Central memory CD8-positive, alpha-beta T cell (primary cell): ENCODE measurements around the gene PSPC1.
A peak's percentile ranks its signal among the peaks of the same experiment; 100 is the strongest.

ENCODE experiments used
- ATAC-seq: fragments of 150-1000 bp; cut with Tn5 transposase; replicated peaks from 2 replicates; pipeline ENCODE4 v1.10.0; 2022; ENCODE audit warnings: mild to moderate bottlenecking, moderate FRiP score, moderate number of reproducible peaks; ENCODE audit not compliant: poor library complexity, severe bottlenecking; ENCODE audit errors: extremely low read depth
- DNase-seq, 2 donors: peaks; one replicate each; pipeline ENCODE4 v3.0.0; 2021; ENCODE audit warnings: low spot score in 2 of 2
- H3K27ac Mint-ChIP-seq: one replicate; pipeline ENCODE4 v1.8.0; 2022; ENCODE audit warnings: low read depth, mild to moderate bottlenecking, moderate library complexity, mixed read lengths
- H3K27me3 Mint-ChIP-seq: one replicate; pipeline ENCODE4 v1.8.0; 2022; ENCODE audit warnings: mixed read lengths
- H3K36me3 Mint-ChIP-seq: one replicate; pipeline ENCODE4 v1.8.0; 2022; ENCODE audit warnings: mild to moderate bottlenecking, moderate library complexity, mixed read lengths; ENCODE audit not compliant: insufficient read depth
- H3K4me1 Mint-ChIP-seq: one replicate; pipeline ENCODE4 v1.8.0; 2022; ENCODE audit warnings: mixed read lengths
- H3K4me3 Mint-ChIP-seq: one replicate; pipeline ENCODE4 v1.8.0; 2022; ENCODE audit warnings: mild to moderate bottlenecking, moderate library complexity, mixed read lengths
- H3K9me3 Mint-ChIP-seq: one replicate; pipeline ENCODE4 v1.8.0; 2022; ENCODE audit warnings: mixed read lengths

The PSPC1 gene

DNA sequence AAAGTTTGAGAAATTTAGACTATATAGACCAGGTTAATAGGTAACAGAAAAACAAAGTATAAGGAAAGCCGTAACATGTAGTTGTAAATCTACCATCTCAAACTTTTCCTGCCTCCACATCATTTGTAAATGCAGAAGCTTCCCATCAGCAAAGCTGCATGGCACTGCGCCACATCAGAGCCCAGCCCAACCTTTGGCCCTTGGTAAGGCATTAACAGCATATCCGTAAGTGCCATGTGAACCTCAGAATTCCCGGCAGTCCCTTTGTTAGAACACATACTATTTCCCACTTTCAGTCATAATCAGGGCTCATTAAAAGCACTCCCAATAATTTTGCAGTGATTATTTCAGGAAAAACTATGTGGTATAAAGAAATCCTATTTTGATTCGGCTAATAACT is 97.7 kb downstream of the PSPC1 start:
- ATAC-seq, result no peak
- Mint-ChIP-seq H3K4me1 (peaks cover 18% of the 10 kb centered on the region), H3K27me3 (no peaks in the 10 kb centered on the region), H3K4me3 (no peak overlapping the region), H3K36me3 (peaks cover 9% of the 10 kb centered on the region), H3K27ac (no peak overlapping the region), H3K9me3 (no peaks in the 10 kb centered on the region)
- no peak for DNase-seq

DNA sequence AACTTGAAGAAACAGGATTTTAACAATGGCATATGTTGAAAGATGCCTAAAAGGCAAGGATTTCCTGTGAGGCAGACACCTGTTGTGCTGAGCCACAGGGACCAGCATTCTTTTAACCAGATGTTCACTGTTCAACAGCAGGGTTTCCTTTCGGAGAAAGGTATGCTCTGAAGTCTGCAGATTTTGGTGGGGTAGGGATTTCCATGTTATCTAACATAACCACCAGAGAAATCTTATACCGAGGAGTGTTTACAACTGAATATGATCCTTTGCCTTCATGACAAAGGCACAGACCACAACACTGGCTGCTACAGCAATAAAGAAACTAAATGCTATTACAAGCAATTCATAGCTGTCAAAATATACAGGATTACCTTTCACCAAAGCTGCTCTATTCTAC is 101.2 kb downstream of the PSPC1 start:
- Mint-ChIP-seq H3K9me3 (no peaks in the 10 kb centered on the region), H3K36me3 (peaks cover 23% of the 10 kb centered on the region), H3K4me1 (peaks cover 18% of the 10 kb centered on the region), H3K27me3 (no peaks in the 10 kb centered on the region), H3K4me3 (no peak overlapping the region), H3K27ac (no peak overlapping the region)
- DNase-seq, result no peak
- ATAC-seq, result no peak

DNA sequence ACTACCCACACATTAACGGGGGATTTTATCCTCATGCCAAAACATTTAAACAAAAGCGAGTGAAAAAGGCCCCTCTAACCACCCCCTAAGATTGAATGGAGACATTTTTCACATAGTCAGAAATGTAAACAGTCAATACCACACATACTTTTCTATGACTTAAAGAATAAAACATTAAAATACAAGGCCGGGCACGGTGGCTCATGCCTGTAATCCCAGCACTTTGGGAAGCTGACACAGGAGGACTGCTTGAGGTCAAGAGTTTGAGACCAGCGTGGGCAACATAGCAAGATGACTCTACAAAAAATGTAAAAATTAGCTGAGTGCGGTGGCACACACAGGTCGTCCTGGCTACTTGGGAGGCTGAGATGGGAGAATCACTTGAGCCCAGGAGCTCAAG is 102.0 kb downstream of the PSPC1 start:
- Mint-ChIP-seq H3K27me3 (no peaks in the 10 kb centered on the region), H3K9me3 (no peaks in the 10 kb centered on the region), H3K4me1 (peaks cover 13% of the 10 kb centered on the region), H3K27ac (no peak overlapping the region), H3K36me3 (peaks cover 29% of the 10 kb centered on the region), H3K4me3 (no peak overlapping the region)
- ATAC-seq (no peak), DNase-seq (no peak)

DNA sequence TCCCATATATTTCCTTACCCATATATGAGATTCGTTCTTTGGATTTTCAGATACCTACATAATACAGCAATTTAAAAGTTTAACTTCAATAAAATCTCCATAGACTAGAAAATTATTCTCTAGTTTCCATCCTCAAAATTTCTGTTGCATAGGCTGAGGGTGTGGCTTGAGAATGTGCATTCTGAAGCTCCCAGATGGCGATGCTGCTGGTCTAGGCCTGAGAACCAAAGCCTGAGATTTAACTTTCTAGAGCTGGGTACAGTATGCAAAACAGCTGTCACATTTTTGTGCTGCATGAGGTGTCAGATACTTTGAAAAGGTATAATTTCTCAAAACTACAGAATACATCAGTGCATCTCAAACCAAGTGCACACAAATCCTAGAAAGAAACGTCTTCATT is 106.6 kb downstream of the PSPC1 start:
- Mint-ChIP-seq H3K27me3 (no peaks in the 10 kb centered on the region), H3K4me3 (no peak overlapping the region), H3K36me3 (peaks cover 64% of the 10 kb centered on the region), H3K27ac (no peak overlapping the region), H3K4me1 (peaks cover 5% of the 10 kb centered on the region), H3K9me3 (no peaks in the 10 kb centered on the region)
- DNase-seq (no peak), ATAC-seq (no peak)

DNA sequence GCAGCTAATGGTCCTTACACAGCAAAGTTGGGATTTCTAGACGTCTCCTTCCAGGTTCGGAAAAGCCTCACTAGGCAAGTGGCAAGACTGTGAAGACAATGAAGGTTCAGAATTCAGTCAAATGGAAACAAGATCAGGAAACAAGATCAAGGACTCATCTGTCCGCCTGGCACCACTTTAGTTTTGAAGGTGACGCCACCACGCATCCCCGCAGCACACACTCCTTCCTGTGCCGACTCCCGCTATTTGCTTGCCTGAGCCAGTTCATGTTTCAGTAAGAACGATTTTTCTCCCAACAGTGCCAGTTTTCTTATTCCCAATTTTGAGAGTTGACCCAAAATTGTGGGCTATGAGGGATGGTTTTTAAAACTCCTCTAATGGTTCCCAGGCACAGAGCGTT is 107.8 kb downstream of the PSPC1 start:
- H3K27me3 Mint-ChIP-seq, result no peaks in the 10 kb centered on the region
- H3K4me1 Mint-ChIP-seq, result peaks cover 5% of the 10 kb centered on the region

DNA sequence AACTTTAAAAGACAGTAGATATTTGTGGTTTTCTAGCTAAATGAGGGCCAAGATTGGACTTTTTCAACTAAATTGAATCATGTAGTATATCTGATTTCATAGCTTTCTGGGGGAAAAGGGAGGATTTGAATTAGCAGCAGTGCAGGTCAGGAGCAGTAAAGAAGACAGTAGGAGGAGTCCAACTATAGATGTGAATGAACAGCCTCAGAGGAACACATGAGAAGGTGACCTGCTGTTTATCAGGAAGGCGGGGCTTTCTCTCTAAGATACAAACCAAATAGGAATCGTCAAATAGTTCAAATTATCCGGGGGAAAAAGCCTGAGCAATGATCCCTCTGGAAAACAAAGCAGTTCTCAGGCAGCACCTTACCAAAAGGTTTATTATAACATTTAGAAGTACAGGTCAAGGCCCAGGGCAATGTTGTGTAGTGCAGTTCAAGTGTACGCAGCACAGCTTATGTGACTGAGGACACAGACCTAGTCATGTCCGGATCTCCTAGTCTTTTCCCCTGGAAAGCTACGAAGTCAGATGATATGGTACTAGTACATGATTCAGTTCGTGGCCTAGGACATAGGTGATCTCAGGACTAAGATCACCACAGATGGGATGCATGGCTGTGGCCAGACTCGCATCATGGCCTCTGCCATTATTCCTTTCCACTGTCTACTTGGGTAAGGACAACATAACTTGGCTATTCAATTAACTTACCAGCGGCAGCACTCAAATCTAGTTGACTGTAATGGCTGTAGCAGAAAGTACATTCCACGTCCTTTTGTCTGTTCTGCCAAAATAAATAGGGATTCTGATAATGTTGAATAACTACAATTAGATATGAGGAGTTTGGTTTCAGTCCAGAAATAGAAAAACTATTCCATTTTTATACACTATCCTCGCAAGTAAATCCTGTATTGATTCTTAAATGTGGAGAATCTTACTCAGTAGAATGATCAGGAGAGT is 109.0 kb downstream of the PSPC1 start:
- Mint-ChIP-seq H3K27me3 (no peaks in the 10 kb centered on the region), H3K36me3 (peaks cover 81% of the 10 kb centered on the region), H3K27ac (no peak overlapping the region), H3K4me3 (no peak overlapping the region), H3K9me3 (no peaks in the 10 kb centered on the region), H3K4me1 (peaks cover 5% of the 10 kb centered on the region)
- no peak for ATAC-seq
- DNase-seq, result no peak

More for the DNA sequence above, 107.8 kb downstream of the PSPC1 start:
- no peaks in the 10 kb centered on the region for H3K9me3 Mint-ChIP-seq
- ATAC-seq (no peak), DNase-seq (no peak)
- no peak overlapping the region for H3K4me3 Mint-ChIP-seq
- H3K27ac Mint-ChIP-seq, result peak overlapping the region; percentile 54
- peaks cover 75% of the 10 kb centered on the region for H3K36me3 Mint-ChIP-seq

DNA sequence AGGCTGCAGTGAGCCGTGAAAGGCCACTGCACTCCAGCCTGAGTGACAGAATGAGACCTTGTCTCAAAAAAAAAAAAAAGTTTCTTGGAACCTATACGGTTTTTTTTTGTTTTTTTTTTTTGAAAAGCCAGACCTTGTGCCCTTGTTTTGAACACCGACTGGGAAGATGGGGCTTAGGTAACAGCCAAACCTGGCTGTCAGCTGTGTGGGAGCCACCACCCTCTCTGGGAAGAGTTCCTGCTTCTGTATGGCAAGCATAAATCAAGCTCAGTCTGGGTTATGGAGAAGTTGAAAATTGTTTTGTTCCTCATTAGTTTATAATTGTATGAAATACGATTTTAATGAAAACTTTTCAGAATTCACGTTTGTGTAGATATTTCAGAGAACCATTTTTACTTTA is 109.8 kb downstream of the PSPC1 start:
- ATAC-seq (no peak), DNase-seq (no peak)
- Mint-ChIP-seq H3K9me3 (no peaks in the 10 kb centered on the region), H3K27me3 (no peaks in the 10 kb centered on the region), H3K36me3 (peaks cover 86% of the 10 kb centered on the region), H3K4me1 (peaks cover 5% of the 10 kb centered on the region), H3K4me3 (no peak overlapping the region), H3K27ac (no peak overlapping the region)

DNA sequence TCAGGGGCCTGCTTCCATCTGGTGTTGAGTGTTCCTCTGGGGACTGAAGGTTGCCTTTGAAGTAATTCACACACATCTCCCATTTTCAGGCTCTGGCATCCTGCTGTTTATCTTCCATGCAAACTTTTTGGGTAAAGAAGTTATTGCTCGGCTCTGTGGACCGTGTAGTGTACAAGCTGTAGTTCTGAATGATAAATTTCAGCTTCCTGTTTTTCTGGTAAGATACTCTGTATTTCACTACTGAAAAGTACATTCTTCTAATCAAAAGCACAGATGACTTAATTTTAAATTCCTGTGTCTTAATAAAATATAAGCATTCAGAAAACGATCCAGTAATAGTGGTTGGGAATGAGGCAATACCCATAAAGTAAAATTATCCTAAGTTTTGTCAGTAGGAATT is 112.6 kb downstream of the PSPC1 start:
- no peak overlapping the region for H3K4me3 Mint-ChIP-seq
- H3K27me3 Mint-ChIP-seq, result no peaks in the 10 kb centered on the region
- H3K9me3 Mint-ChIP-seq, result no peaks in the 10 kb centered on the region
- ATAC-seq (no peak), DNase-seq (no peak)
- H3K27ac Mint-ChIP-seq, result peak overlapping the region; percentile 13
- H3K36me3 Mint-ChIP-seq, result peaks cover 84% of the 10 kb centered on the region
- peaks cover 5% of the 10 kb centered on the region for H3K4me1 Mint-ChIP-seq

DNA sequence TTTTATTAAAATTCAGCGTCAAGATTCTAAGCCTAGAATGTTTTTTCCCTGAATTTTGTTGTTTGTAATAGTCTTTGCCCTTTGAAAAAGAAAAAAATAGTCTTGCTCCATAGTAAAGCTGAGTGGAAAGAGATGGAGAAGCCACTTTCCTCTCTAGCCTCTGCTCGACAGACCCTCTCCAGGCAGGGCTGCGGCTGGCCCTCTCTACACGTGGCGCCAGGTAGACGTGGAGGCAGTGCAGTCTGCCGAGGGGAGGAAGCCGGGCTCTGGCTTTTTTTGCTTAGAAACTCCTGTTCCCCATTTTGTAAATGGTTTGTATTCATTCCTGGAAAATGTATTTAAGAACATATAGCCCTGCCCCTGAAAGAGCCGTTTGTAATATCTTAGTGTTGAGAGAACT is 114.0 kb downstream of the PSPC1 start:
- Mint-ChIP-seq H3K27me3 (no peaks in the 10 kb centered on the region), H3K4me1 (peaks cover 15% of the 10 kb centered on the region), H3K27ac (no peak overlapping the region), H3K9me3 (no peaks in the 10 kb centered on the region), H3K4me3 (no peak overlapping the region), H3K36me3 (peaks cover 84% of the 10 kb centered on the region)
- DNase-seq, result no peak
- no peak for ATAC-seq

DNA sequence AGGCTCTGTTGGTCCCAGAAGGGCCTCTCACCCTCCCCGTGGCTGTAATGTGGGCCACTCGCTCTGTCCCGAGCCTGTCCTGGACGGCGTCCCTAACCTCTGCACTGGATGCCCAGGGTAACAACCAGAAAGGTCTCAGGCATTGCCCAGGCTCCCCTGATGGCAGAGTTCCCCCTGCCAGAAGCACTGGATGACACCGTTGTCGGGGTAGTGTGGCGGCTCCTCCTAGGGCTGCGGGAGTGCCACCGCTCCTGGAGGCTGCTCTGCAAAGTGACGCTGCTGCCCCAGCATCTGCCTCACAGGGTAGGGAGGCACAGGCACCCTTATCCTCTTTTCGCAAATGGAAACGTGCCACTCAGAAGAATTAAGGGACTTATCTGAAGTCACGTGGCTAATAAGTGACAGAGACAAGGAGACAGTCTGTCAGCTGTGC is 117.3 kb downstream of the PSPC1 start:
- Mint-ChIP-seq H3K36me3 (peaks cover 78% of the 10 kb centered on the region), H3K4me1 (peaks cover 10% of the 10 kb centered on the region), H3K27me3 (no peaks in the 10 kb centered on the region), H3K27ac (no peak overlapping the region), H3K9me3 (no peaks in the 10 kb centered on the region), H3K4me3 (no peak overlapping the region)
- DNase-seq (no peak), ATAC-seq (no peak)

DNA sequence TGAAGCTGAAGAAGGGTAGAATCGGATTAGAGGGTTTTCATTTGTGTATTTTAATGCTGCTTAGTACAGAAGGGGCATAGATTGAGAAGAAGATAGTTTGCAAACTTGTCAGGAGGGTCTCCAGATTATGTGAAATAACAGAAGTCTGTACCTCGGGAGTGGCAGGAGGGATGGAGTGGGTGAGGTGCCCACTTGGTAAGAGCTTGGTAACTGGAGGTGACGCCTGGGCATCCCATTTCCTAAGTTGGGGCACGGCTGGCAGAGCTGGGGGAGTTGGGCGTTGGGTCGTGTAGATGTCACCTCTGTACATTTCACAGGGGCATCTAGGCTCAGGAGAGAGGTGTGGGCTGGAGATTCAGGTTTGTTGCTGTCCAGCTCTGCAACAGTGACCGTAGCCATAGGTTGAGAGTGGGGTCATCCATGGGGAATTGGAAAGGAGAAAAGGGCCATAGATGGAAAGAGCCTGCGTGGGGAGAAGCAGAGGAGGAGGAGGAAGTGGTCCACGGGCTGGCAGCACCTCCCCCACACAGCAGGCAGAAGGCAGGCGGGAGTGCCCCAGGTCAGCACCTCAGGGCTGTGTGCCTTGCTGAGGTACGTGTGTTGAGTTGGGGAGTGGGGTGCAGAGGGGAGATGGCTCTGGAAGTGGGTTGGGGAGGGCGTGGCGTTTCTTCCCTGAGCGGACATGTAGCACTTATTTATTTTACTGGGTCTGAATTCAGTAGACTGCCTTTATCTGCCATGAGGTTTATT is 118.1 kb downstream of the PSPC1 start:
- Mint-ChIP-seq H3K27me3 (no peaks in the 10 kb centered on the region), H3K27ac (peak overlapping the region; percentile 81), H3K4me1 (peaks cover 10% of the 10 kb centered on the region)

DNA sequence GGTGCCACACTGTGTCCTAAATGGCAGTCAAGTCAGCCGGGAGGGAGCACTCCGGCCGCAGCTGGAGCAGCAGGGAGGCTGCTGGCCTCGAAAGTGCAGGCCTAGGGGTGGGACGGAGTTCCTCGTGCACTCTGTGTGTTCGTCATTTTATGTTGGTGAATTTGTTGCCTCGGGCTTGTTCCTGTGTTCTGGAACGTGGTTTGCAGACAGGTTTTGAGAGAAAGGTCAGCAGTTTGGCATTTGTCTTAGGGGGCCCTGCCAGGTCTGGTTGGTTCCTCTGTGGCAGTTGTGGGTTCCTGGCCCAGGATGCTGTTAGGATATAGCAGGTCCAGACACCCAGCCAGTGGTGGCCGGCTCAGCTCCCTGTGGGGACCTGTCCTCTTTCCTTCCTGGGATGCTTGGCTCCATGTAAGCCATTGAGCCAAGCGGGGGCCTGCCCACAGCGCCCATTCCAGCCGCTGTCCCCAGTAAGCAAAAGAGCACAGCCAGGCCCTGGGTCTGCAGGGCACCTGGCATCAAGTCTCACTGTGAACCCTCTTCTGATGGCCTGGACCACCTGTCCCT is 119.2 kb downstream of the PSPC1 start:
- H3K36me3 Mint-ChIP-seq, result peaks cover 72% of the 10 kb centered on the region
- ATAC-seq, result no peak

More for the DNA sequence above, 118.1 kb downstream of the PSPC1 start:
- Mint-ChIP-seq H3K36me3 (peaks cover 73% of the 10 kb centered on the region), H3K4me3 (no peak overlapping the region), H3K9me3 (no peaks in the 10 kb centered on the region)
- DNase-seq, result no peak
- ATAC-seq, result no peak

More for the DNA sequence above, 119.2 kb downstream of the PSPC1 start:
- Mint-ChIP-seq H3K27ac (peak overlapping the region; percentile 81), H3K27me3 (no peaks in the 10 kb centered on the region), H3K4me1 (peaks cover 10% of the 10 kb centered on the region), H3K9me3 (no peaks in the 10 kb centered on the region), H3K4me3 (no peak overlapping the region)
- DNase-seq, result no peak
